DND-41 (cell line): Measurements from ENCODE around the gene TMCO4.

Experiments used
- EZH2 ChIP-seq: IDR thresholded peaks from 3 replicates; pipeline ENCODE4 v1.6.1; 2012; ENCODE audit warnings: borderline replicate concordance, low read depth, mild to moderate bottlenecking, moderate library complexity, low read length, inconsistent platforms; ENCODE audit not compliant: severe bottlenecking
- TF ChIP-seq, protein P1 (sequence below): IDR thresholded peaks from 2 replicates; pipeline ENCODE4 v1.5.1; 2012; ENCODE audit warnings: borderline replicate concordance, low read length, moderate library complexity, mild to moderate bottlenecking; ENCODE audit not compliant: poor library complexity, severe bottlenecking; ENCODE audit errors: extremely low read depth

DNA sequence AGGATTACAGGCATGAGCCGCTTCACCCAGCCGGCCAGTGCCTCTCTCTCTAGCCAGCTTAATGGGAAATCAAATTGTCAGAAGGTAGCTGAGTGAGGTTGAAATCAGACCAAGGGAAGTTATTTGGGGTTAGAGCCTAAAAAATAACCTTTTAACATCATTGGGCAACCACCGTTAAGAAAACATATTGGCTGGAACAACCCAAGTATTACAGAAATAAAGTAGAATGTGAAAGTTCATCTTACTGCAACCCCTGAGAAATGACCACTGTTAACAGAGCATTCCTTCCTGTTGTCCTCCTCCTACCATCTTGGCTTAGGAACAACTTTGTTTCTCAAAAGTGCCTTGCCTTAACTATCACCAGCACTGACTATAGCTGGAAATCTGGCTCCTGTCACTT lies 18.6 kb upstream of the TMCO4 start:
- TF ChIP-seq, protein P1, sequence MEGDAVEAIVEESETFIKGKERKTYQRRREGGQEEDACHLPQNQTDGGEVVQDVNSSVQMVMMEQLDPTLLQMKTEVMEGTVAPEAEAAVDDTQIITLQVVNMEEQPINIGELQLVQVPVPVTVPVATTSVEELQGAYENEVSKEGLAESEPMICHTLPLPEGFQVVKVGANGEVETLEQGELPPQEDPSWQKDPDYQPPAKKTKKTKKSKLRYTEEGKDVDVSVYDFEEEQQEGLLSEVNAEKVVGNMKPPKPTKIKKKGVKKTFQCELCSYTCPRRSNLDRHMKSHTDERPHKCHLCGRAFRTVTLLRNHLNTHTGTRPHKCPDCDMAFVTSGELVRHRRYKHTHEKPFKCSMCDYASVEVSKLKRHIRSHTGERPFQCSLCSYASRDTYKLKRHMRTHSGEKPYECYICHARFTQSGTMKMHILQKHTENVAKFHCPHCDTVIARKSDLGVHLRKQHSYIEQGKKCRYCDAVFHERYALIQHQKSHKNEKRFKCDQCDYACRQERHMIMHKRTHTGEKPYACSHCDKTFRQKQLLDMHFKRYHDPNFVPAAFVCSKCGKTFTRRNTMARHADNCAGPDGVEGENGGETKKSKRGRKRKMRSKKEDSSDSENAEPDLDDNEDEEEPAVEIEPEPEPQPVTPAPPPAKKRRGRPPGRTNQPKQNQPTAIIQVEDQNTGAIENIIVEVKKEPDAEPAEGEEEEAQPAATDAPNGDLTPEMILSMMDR: no peak
- no peak for TF ChIP-seq EZH2
